Aorta (tissue), 5 donors: ENCODE data around the gene FHAD1. TPM values are rescaled to one million over a fixed set of nuclear protein-coding genes. Genes with fewer than 3 reads are reported as not detected.

Experiments
- ATAC-seq: fragments of 200-7000 bp; cut with Tn5 transposase; one replicate; pipeline ENCODE4 v1.9.1; 2022; ENCODE audit warnings: moderate library complexity; ENCODE audit not compliant: low FRiP score
- DNase-seq, 2 donors: peaks; one replicate each; pipeline ENCODE4 v3.0.0-alpha.2; 2020
- H3K27ac ChIP-seq, 2 donors: one replicate each; pipeline ENCODE4 v1.5.1; 2013; ENCODE audit warnings: low read length in 2 of 2, mild to moderate bottlenecking in 2 of 2, moderate library complexity in 2 of 2, control low read depth in 1 of 2, inconsistent platforms in 1 of 2, low read depth in 1 of 2
- H3K27me3 ChIP-seq, 2 donors: one replicate each; pipeline ENCODE4 v1.6.1; 2013; ENCODE audit warnings: control low read depth in 1 of 2, low read length in 1 of 2, mild to moderate bottlenecking in 1 of 2, moderate library complexity in 1 of 2; ENCODE audit not compliant: insufficient read depth in 2 of 2, control insufficient read depth in 1 of 2
- H3K36me3 ChIP-seq, 2 donors: one replicate each; pipeline ENCODE4 v1.6.1; 2013; ENCODE audit warnings: control low read depth in 1 of 2, low read length in 1 of 2, mild to moderate bottlenecking in 1 of 2; ENCODE audit not compliant: insufficient read depth in 2 of 2, control insufficient read depth in 1 of 2
- H3K4me1 ChIP-seq, 2 donors: one replicate each; pipeline ENCODE4 v1.6.1; 2013; ENCODE audit warnings: low read length in 2 of 2, control low read depth in 1 of 2, mild to moderate bottlenecking in 1 of 2, moderate library complexity in 1 of 2; ENCODE audit not compliant: insufficient read depth in 2 of 2, control insufficient read depth in 1 of 2
- H3K4me3 ChIP-seq, 2 donors: one replicate each; pipeline ENCODE4 v1.5.1; 2013; ENCODE audit warnings: low read length in 2 of 2, control low read depth in 1 of 2, mild to moderate bottlenecking in 1 of 2
- H3K9me3 ChIP-seq: one replicate; pipeline ENCODE4 v1.6.1; 2013; ENCODE audit warnings: mild to moderate bottlenecking, low read length; ENCODE audit not compliant: control insufficient read depth
- WGBS, 2 donors: extraction: QIAGEN DNeasy Blood & Tissue Kit; methylation state at CpG; one replicate each; pipeline ENCODE4 v1.1.7; 2013; 5-methylcytosine and 5-hydroxymethylcytosine counted together
- intact Hi-C, 2 donors: fragments of 100-400 bp; cut with DNase I; formaldehyde crosslinking; loops; one replicate each; pipeline versions ENCODE4 v1.14.2 to v1.15.0; 2022
- polyA plus RNA-seq, 2 donors: library from polyadenylated mRNA; stranded (reverse); fragments of 200-250 nt; gene quantifications; one replicate each; pipeline ENCODE4 v1.2.3, GENCODE V29; 2013
- total RNA-seq, 2 donors: library from RNA; stranded (reverse); fragmentation: NEBNext Ultra II Directional; extraction: Animal tissue kit (Norgen Biotek cat#: 25700); gene quantifications; one replicate each; pipeline ENCODE4 v1.2.1, GENCODE V29; 2021
- donor health status: healthy with polysubstance abuse.
- donor health status: Bipolar disorder and iron deficiency.
- donor health status: DM: no; HTN: no; CAD: no.
- donor health status: DM: no; HTN: no; CAD: no.
- donor health status: DM: yes; HTN: yes; CAD: no.

The FHAD1 gene
- total and polyA plus RNA-seq, 4 donors: 0.03 to 2.7 (median 0.32) TPM; not detected in 1

DNA sequence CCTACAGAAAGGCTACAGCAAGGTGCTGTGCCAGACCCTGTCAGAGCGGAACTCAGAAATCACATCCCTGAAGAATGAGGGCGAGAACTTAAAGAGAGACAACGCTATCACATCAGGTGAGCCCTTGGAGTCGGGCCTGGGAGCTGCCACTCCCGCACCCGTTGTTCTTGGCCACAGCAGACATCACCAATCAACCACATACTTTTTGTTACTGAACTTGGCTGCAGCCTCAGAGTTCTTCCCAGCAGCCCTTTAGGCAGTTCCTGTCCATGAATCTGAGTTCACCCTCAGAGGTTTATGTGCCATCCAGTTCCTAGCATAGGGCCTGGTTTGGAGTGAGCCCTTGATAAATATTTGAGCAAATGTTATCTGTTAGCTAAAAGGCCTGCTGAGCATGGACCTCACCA, 61.6 kb downstream of the FHAD1 start:
- Histone ChIP-seq H3K9me3 (no peaks in the 10 kb centered on the region), H3K27ac (no peak overlapping the region), H3K4me1 (no peaks in the 10 kb centered on the region), H3K4me3 (no peak overlapping the region), H3K27me3 (no peaks in the 10 kb centered on the region), H3K36me3 (no peaks in the 10 kb centered on the region)
- intact Hi-C loops: no loop called here
- DNase-seq (no peak), ATAC-seq (no peak)
- WGBS, 2 donors: 88 to 94% methylated on average over 6 of the region's 6 CpGs

DNA sequence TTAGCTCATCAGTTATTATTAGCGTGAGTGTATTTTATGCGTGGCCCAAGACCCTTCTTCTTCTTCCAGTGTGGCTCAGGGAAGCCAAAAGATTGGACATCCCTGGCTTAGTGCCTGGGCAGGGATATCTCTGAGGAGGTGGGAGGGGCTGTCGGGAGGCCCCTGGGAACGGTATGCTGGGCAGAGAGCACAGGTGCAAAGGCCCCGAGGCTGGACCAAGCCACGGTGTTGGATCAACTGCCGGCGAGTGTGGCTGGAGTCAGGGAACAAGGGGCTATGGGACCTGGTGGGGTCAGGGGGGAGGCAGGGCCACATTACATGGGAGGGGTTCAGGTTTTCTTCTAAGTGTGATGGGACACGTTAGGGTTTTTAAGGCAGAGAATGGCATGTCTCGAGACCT, 62.7 kb downstream of the FHAD1 start:
- Histone ChIP-seq H3K36me3 (no peaks in the 10 kb centered on the region), H3K27ac (no peak overlapping the region), H3K27me3 (no peaks in the 10 kb centered on the region), H3K4me1 (no peaks in the 10 kb centered on the region), H3K4me3 (no peak overlapping the region), H3K9me3 (no peaks in the 10 kb centered on the region)
- intact Hi-C loops: no loop called here
- no peak for ATAC-seq
- WGBS, 2 donors: 90 to 92% methylated on average over 10 of the region's 10 CpGs
- DNase-seq: no peak

DNA sequence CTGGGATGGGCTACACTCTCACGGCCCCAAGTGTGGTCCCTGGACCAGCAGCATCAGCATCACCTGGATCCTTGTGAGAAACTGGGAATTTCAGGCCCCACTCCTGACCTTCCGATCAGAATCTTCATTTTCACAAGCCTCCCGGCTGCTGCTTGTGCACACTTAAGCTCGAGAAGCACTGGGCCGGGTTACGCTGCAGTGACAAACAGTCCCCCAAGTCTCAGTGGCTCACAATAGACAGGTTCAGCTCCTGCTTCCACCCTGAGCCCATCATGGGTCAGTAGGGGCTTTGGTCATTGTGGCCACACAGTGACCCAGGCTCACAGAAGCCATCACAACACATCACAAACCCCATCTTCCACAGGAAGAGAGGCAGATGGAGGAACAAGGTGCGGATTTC, 63.5 kb downstream of the FHAD1 start:
- WGBS, 2 donors: 97 to 98% methylated on average over 7 of the region's 7 CpGs
- H3K4me1 ChIP-seq: no peaks in the 10 kb centered on the region
- H3K4me3 ChIP-seq: no peak overlapping the region
- intact Hi-C loops: no loop called here
- H3K27me3 ChIP-seq: no peaks in the 10 kb centered on the region
- H3K9me3 ChIP-seq: no peaks in the 10 kb centered on the region
- no peak for DNase-seq
- no peak for ATAC-seq
- H3K36me3 ChIP-seq: no peaks in the 10 kb centered on the region
- H3K27ac ChIP-seq: no peak overlapping the region

DNA sequence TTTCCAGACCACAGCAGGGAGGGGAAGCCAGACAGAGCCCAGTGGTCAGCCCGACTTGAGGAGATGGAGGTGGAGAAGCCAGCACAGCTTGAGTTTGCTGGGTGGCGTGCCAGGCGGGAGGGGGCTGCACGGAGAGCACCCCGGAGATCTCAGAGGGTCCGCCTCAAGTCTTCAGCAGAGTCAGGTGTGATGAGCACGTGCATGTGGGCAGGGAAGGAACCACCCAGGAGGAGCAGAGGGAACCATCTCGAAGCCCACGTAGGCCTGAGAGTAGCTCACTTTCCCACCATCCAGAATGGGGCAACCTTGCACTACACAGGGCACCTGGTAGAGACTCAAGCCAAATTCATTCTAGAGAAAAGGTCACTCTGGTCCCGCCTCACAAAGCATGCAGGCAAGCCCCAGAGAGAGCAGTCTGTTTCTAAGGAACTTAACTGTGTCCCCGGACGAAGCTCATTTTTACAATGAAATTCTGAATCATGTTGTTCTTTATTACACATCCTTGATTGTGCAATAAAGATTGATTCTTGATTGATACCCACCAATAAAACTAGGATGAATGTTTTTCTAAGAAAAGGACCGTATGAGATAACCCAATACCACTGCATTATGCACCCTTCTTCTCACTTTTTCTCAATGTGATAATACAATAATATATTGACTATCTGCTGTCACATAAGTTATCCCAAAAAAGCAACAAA, 64.2 kb downstream of the FHAD1 start:
- H3K4me3 ChIP-seq: no peak overlapping the region
- H3K9me3 ChIP-seq: no peaks in the 10 kb centered on the region
- no peak overlapping the region for H3K27ac ChIP-seq
- no peaks in the 10 kb centered on the region for H3K27me3 ChIP-seq
- WGBS, 2 donors: 92 to 93% methylated on average over 13 of the region's 13 CpGs
- intact Hi-C loops: no loop called here
- no peaks in the 10 kb centered on the region for H3K4me1 ChIP-seq
- H3K36me3 ChIP-seq: no peaks in the 10 kb centered on the region
- ATAC-seq (no peak), DNase-seq (no peak)

DNA sequence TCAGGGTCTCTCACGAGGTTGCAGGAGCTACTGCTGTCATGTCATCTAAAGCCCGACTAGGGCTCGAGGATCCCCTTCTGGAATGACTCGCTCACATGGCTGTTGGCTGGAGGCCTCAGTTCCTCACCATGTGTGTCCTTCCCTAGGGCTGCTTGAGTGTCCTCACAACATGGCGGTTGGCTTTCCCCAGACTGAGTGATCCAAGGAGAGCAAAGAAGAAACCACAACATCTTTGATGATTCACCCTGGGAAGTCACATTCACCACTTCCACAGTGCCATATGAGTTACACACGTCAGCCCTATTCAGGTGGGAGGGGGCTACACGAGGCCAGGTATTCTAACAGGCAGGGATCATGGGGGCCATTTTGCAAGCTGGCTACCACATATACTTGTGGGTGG, 64.9 kb downstream of the FHAD1 start:
- ATAC-seq (no peak), DNase-seq (no peak)
- no peak overlapping the region for H3K4me3 ChIP-seq
- no peaks in the 10 kb centered on the region for H3K27me3 ChIP-seq
- H3K4me1 ChIP-seq: no peaks in the 10 kb centered on the region
- no peaks in the 10 kb centered on the region for H3K36me3 ChIP-seq
- 94 to 95% methylated on average over 7 of the region's 7 CpGs for WGBS, 2 donors
- H3K9me3 ChIP-seq: no peaks in the 10 kb centered on the region
- intact Hi-C loops: no loop called here
- H3K27ac ChIP-seq: no peak overlapping the region

DNA sequence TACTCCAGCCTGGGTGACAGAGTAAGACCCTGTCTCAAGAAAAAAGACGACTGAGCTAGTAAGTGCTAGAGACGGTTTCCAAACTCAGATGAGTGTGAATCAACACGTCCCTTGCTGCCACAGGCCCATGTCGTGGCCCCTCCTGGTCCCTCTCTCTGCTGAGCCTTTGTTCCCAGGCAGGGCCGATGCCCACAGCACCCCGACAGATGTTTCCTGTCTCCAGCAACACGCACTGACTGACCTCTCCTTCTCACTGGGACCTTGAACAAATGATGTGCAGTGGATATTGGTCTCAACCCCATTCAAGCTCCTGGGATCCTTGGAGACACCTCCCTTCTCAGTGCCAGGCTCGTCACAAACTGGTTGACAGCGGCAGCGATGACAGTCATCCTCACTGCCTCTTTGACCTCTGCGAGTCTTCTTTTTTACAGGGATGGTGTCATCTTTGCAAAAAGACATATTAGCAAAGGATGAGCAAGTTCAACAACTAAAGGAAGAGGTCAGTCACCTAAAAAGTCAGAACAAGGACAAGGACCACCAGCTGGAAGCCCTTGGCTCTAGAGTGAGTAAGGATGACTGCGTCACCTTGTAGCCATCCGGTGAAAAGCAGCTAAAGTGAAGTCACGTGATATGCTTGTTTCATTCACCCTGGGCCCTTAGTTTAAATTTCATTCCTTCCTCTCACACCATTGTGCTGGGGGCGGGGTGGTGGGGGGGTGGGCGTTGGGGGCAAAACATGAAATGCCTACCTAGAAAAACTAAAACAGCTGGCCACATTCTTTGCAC, 65.8 kb downstream of the FHAD1 start:
- no peak for ATAC-seq

DNA sequence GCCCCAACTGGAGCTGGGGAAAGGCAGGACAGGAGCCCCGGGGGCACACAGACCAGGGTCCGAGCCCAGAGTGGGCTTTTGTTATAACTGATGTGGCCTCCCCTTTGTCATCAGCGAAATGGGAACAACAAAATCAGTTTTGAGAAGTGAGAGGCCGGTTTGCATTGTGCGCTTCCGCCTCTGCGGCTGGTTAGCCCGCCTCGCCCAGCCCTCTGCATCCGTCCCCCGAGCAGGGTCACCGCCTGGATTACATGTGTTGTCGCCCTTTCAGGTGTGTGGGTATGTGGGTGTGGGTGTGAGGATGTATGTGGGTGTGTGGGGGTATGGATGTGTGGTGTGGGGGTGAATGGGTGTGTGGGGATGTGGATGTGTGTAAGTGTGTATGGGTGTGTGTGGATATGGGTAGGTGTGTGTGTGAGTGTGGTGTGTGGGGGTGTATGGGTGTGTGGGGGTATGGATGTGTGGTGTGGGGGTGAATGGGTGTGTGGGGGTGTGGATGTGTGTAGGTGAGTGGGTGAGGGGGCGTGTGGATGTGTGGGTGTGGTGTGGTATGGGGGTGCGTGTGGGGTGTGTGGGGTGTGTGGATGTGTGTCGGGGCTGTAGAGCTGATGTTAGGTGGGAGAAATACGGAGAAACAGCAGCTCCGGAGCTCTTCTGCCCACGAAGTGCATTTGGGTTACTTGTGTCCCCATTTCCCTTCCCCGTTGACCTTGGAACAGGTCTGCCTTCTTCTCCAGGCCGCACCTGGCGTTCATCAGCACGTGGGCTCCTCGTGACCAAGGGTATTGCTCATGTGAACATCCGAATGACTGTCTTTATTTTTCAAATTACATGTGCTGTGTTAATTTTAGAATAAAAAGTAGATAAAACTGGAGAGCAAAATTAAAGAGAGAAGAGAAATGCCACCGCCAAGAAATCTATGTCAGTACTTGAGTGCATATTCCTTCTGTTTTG, 67.6 kb downstream of the FHAD1 start:
- WGBS, 2 donors: 91 to 92% methylated on average over 26 of the region's 26 CpGs
- no peak overlapping the region for H3K27ac ChIP-seq
- DNase-seq (no peak), ATAC-seq (no peak)
- no peaks in the 10 kb centered on the region for H3K9me3 ChIP-seq
- no peaks in the 10 kb centered on the region for H3K27me3 ChIP-seq
- H3K36me3 ChIP-seq: no peaks in the 10 kb centered on the region
- intact Hi-C loops: no loop called here
- H3K4me1 ChIP-seq: no peaks in the 10 kb centered on the region
- H3K4me3 ChIP-seq: no peak overlapping the region

More for the DNA sequence above, 65.8 kb downstream of the FHAD1 start:
- no peaks in the 10 kb centered on the region for H3K36me3 ChIP-seq
- H3K27ac ChIP-seq: no peak overlapping the region
- H3K27me3 ChIP-seq: no peaks in the 10 kb centered on the region
- no peaks in the 10 kb centered on the region for H3K4me1 ChIP-seq
- 87 to 89% methylated on average over 16 of the region's 16 CpGs for WGBS, 2 donors
- H3K4me3 ChIP-seq: no peak overlapping the region
- intact Hi-C loops: no loop called here
- no peaks in the 10 kb centered on the region for H3K9me3 ChIP-seq
- DNase-seq: no peak

DNA sequence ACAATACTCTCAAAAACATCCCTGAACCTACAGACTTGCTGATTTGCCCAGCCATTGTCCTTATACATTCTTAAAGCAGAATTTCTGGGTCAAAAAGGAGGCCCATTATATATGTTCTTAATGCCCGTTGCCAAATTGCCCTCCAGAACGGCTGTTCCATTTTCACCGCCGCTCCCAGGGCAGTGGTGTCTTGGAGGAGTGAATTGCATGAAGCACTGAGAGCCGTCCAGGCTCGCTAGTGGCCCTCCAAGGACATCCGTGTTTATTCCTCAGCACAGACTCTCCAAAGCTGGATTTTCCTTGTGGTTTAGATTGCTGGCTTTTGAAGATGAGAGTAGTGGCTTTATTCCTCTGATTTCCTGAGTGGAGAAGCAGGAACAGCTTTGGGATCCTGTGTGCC, 68.8 kb downstream of the FHAD1 start:
- H3K9me3 ChIP-seq: no peaks in the 10 kb centered on the region
- DNase-seq: no peak
- H3K27me3 ChIP-seq: no peaks in the 10 kb centered on the region
- intact Hi-C loops: no loop called here
- no peak for ATAC-seq
- no peak overlapping the region for H3K4me3 ChIP-seq
- H3K4me1 ChIP-seq: no peaks in the 10 kb centered on the region
- H3K27ac ChIP-seq: no peak overlapping the region
- 73 to 76% methylated on average over 7 of the region's 7 CpGs for WGBS, 2 donors
- H3K36me3 ChIP-seq: no peaks in the 10 kb centered on the region
